ENCODE results near the gene BOLA1.

- TF ChIP-seq, protein P1, sequence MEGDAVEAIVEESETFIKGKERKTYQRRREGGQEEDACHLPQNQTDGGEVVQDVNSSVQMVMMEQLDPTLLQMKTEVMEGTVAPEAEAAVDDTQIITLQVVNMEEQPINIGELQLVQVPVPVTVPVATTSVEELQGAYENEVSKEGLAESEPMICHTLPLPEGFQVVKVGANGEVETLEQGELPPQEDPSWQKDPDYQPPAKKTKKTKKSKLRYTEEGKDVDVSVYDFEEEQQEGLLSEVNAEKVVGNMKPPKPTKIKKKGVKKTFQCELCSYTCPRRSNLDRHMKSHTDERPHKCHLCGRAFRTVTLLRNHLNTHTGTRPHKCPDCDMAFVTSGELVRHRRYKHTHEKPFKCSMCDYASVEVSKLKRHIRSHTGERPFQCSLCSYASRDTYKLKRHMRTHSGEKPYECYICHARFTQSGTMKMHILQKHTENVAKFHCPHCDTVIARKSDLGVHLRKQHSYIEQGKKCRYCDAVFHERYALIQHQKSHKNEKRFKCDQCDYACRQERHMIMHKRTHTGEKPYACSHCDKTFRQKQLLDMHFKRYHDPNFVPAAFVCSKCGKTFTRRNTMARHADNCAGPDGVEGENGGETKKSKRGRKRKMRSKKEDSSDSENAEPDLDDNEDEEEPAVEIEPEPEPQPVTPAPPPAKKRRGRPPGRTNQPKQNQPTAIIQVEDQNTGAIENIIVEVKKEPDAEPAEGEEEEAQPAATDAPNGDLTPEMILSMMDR (IDR thresholded peaks at IDR 0.05; ENCODE audit: insufficient read depth, low read length) = no peak
- TF ChIP-seq POLR2AphosphoS5 (IDR thresholded peaks at IDR 0.05; ENCODE audit: low read depth) = no peak
- TF ChIP-seq, protein P2, sequence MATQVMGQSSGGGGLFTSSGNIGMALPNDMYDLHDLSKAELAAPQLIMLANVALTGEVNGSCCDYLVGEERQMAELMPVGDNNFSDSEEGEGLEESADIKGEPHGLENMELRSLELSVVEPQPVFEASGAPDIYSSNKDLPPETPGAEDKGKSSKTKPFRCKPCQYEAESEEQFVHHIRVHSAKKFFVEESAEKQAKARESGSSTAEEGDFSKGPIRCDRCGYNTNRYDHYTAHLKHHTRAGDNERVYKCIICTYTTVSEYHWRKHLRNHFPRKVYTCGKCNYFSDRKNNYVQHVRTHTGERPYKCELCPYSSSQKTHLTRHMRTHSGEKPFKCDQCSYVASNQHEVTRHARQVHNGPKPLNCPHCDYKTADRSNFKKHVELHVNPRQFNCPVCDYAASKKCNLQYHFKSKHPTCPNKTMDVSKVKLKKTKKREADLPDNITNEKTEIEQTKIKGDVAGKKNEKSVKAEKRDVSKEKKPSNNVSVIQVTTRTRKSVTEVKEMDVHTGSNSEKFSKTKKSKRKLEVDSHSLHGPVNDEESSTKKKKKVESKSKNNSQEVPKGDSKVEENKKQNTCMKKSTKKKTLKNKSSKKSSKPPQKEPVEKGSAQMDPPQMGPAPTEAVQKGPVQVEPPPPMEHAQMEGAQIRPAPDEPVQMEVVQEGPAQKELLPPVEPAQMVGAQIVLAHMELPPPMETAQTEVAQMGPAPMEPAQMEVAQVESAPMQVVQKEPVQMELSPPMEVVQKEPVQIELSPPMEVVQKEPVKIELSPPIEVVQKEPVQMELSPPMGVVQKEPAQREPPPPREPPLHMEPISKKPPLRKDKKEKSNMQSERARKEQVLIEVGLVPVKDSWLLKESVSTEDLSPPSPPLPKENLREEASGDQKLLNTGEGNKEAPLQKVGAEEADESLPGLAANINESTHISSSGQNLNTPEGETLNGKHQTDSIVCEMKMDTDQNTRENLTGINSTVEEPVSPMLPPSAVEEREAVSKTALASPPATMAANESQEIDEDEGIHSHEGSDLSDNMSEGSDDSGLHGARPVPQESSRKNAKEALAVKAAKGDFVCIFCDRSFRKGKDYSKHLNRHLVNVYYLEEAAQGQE (IDR thresholded peaks at IDR 0.05; ENCODE audit: insufficient replicate concordance, low read depth) = no peak
- no peak for TF ChIP-seq GABPA (IDR thresholded peaks at IDR 0.05; ENCODE audit: low read depth)
These were observed 10.4 kb upstream of the BOLA1 start for GRCh38 chr1:149888999-149889289.

Data from HL-60 (cell line).